OCI-LY1 (cell line): ENCODE results near the gene OGFOD1.

Experiments
- EZH2 ChIP-seq: fragments of 200-600 bp; sonication (generic), shearing (Covaris generic); IDR thresholded peaks from 2 replicates; pipeline ENCODE4 v1.8.0; 2017; ENCODE audit warnings: borderline replicate concordance, mixed run types, mild to moderate bottlenecking, antibody characterized with exemption, low read length, moderate library complexity, mixed read lengths
- TF ChIP-seq, protein P1 (sequence below): fragments of 200-600 bp; sonication (generic), shearing (Covaris generic); IDR thresholded peaks from 2 replicates; pipeline ENCODE4 v1.5.1; 2017; ENCODE audit warnings: mild to moderate bottlenecking, antibody characterized with exemption, low read length, moderate library complexity, mixed read lengths

DNA sequence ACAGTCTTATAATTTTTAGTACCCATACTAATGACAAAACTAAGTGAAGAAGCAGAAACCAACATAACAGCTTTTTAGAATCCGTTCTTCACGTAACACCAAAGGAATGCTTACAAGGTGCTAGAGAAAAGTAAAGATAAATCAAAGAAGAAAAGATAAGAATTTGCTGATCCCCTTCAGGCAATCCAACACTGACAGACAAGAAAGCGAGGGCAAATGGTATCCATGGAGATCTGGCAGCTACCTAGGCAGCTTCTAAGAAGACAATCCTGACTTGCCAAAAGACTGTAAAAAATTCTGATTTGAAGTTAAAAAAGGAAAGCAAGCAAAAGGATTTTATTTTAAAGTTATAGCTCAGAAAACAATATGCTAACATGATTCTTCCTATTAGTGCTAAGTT lies 53.8 kb downstream of the OGFOD1 start:
- no peak for TF ChIP-seq EZH2
- TF ChIP-seq, protein P1, sequence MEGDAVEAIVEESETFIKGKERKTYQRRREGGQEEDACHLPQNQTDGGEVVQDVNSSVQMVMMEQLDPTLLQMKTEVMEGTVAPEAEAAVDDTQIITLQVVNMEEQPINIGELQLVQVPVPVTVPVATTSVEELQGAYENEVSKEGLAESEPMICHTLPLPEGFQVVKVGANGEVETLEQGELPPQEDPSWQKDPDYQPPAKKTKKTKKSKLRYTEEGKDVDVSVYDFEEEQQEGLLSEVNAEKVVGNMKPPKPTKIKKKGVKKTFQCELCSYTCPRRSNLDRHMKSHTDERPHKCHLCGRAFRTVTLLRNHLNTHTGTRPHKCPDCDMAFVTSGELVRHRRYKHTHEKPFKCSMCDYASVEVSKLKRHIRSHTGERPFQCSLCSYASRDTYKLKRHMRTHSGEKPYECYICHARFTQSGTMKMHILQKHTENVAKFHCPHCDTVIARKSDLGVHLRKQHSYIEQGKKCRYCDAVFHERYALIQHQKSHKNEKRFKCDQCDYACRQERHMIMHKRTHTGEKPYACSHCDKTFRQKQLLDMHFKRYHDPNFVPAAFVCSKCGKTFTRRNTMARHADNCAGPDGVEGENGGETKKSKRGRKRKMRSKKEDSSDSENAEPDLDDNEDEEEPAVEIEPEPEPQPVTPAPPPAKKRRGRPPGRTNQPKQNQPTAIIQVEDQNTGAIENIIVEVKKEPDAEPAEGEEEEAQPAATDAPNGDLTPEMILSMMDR: no peak
